Measurements from ENCODE around the gene SLC37A1.

DNA sequence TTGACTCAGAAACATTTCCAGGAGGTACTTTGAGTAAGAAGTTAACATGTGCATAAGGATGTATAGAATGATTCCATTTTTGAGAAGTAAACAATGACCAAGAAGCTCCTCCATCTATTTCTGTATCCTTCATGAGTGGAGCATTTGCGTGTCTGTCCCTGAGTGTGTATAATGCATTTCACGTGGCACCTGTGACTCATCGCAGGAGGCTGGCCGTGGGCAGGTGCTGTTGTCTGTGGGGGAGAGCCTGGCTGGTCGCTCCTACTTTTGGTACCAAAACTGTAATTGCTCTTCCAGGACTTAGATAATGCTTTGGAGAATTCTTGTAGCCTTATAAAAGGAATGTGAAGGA is 16.5 kb downstream of the SLC37A1 start:
- TF ChIP-seq, protein P1, sequence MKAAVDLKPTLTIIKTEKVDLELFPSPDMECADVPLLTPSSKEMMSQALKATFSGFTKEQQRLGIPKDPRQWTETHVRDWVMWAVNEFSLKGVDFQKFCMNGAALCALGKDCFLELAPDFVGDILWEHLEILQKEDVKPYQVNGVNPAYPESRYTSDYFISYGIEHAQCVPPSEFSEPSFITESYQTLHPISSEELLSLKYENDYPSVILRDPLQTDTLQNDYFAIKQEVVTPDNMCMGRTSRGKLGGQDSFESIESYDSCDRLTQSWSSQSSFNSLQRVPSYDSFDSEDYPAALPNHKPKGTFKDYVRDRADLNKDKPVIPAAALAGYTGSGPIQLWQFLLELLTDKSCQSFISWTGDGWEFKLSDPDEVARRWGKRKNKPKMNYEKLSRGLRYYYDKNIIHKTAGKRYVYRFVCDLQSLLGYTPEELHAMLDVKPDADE (CRISPR knock-in tag; IDR thresholded peaks at IDR 0.05) = no peak
- TF ChIP-seq FOXC1 (CRISPR knock-in tag; IDR thresholded peaks at IDR 0.05; ENCODE audit: borderline replicate concordance) (no peak), GLI4 (CRISPR knock-in tag; IDR thresholded peaks at IDR 0.05; ENCODE audit: borderline replicate concordance) (no peak), NR1H2 (CRISPR knock-in tag; IDR thresholded peaks at IDR 0.05; ENCODE audit: borderline replicate concordance, low read depth) (no peak), ZNF652 (CRISPR knock-in tag; IDR thresholded peaks at IDR 0.05; ENCODE audit: borderline replicate concordance, low read depth) (no peak), BHLHE40 (IDR thresholded peaks at IDR 0.05; ENCODE audit: low read length) (no peak), SMAD1 (CRISPR knock-in tag; IDR thresholded peaks at IDR 0.05; ENCODE audit: borderline replicate concordance, low read depth) (no peak)
- TF ChIP-seq, protein P2, sequence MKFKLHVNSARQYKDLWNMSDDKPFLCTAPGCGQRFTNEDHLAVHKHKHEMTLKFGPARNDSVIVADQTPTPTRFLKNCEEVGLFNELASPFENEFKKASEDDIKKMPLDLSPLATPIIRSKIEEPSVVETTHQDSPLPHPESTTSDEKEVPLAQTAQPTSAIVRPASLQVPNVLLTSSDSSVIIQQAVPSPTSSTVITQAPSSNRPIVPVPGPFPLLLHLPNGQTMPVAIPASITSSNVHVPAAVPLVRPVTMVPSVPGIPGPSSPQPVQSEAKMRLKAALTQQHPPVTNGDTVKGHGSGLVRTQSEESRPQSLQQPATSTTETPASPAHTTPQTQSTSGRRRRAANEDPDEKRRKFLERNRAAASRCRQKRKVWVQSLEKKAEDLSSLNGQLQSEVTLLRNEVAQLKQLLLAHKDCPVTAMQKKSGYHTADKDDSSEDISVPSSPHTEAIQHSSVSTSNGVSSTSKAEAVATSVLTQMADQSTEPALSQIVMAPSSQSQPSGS (CRISPR knock-in tag; IDR thresholded peaks at IDR 0.05) = no peak
- TF ChIP-seq, protein P3, sequence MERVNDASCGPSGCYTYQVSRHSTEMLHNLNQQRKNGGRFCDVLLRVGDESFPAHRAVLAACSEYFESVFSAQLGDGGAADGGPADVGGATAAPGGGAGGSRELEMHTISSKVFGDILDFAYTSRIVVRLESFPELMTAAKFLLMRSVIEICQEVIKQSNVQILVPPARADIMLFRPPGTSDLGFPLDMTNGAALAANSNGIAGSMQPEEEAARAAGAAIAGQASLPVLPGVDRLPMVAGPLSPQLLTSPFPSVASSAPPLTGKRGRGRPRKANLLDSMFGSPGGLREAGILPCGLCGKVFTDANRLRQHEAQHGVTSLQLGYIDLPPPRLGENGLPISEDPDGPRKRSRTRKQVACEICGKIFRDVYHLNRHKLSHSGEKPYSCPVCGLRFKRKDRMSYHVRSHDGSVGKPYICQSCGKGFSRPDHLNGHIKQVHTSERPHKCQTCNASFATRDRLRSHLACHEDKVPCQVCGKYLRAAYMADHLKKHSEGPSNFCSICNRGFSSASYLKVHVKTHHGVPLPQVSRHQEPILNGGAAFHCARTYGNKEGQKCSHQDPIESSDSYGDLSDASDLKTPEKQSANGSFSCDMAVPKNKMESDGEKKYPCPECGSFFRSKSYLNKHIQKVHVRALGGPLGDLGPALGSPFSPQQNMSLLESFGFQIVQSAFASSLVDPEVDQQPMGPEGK (CRISPR knock-in tag; IDR thresholded peaks at IDR 0.05) = no peak
- TF ChIP-seq, protein P4, sequence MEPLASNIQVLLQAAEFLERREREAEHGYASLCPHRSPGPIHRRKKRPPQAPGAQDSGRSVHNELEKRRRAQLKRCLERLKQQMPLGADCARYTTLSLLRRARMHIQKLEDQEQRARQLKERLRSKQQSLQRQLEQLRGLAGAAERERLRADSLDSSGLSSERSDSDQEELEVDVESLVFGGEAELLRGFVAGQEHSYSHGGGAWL (CRISPR knock-in tag; IDR thresholded peaks at IDR 0.05) = no peak
- TF ChIP-seq, protein P5, sequence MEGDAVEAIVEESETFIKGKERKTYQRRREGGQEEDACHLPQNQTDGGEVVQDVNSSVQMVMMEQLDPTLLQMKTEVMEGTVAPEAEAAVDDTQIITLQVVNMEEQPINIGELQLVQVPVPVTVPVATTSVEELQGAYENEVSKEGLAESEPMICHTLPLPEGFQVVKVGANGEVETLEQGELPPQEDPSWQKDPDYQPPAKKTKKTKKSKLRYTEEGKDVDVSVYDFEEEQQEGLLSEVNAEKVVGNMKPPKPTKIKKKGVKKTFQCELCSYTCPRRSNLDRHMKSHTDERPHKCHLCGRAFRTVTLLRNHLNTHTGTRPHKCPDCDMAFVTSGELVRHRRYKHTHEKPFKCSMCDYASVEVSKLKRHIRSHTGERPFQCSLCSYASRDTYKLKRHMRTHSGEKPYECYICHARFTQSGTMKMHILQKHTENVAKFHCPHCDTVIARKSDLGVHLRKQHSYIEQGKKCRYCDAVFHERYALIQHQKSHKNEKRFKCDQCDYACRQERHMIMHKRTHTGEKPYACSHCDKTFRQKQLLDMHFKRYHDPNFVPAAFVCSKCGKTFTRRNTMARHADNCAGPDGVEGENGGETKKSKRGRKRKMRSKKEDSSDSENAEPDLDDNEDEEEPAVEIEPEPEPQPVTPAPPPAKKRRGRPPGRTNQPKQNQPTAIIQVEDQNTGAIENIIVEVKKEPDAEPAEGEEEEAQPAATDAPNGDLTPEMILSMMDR (CRISPR knock-in tag; IDR thresholded peaks at IDR 0.05) = no peak

All from HepG2 (cell line).